Astrocyte (in vitro differentiated cells and primary cell): Measurements from ENCODE around the gene SPDL1. TPM values are rescaled to one million over a fixed set of nuclear protein-coding genes. Genes with fewer than 3 reads are reported as not detected.

Experiments
- DNase-seq: peaks from one replicate; pipeline ENCODE4 v3.0.0-alpha.2; 2010; ENCODE audit warnings: low read depth
- FAIRE-seq: peaks from 2 replicates; lab custom pipeline; 2011; peaks lifted over from hg19 to GRCh38; lab: Jason Lieb, UNC
- H2AFZ ChIP-seq: 2 replicates; pipeline ENCODE4 v1.6.0; 2012; ENCODE audit warnings: low read depth, low read length, inconsistent platforms
- H3K27ac ChIP-seq: 2 replicates; pipeline ENCODE4 v1.5.1; 2011; ENCODE audit warnings: low read depth, low read length, inconsistent platforms
- H3K27me3 ChIP-seq: 2 replicates; pipeline ENCODE4 v1.6.0; 2011; ENCODE audit warnings: low read length, inconsistent platforms; ENCODE audit not compliant: insufficient read depth
- H3K36me3 ChIP-seq: 2 replicates; pipeline ENCODE4 v1.5.1; 2011; ENCODE audit warnings: low read length, inconsistent platforms; ENCODE audit not compliant: insufficient read depth
- H3K4me1 ChIP-seq: 2 replicates; pipeline ENCODE4 v1.5.1; 2011; ENCODE audit warnings: low read length, inconsistent platforms; ENCODE audit not compliant: insufficient read depth
- H3K4me2 ChIP-seq: 2 replicates; pipeline ENCODE4 v1.6.0; 2012; ENCODE audit warnings: low read length, inconsistent platforms
- H3K4me3 ChIP-seq: 2 replicates; pipeline ENCODE4 v1.5.1; 2011; ENCODE audit warnings: low read depth, mild to moderate bottlenecking, low read length, inconsistent platforms; ENCODE audit not compliant: insufficient read depth
- H3K79me2 ChIP-seq: 2 replicates; pipeline ENCODE4 v1.6.0; 2012; ENCODE audit warnings: mild to moderate bottlenecking, low read length, inconsistent platforms; ENCODE audit not compliant: insufficient read depth
- H3K9ac ChIP-seq: 2 replicates; pipeline ENCODE4 v1.6.0; 2012; ENCODE audit warnings: mild to moderate bottlenecking, low read length, inconsistent platforms
- H3K9me3 ChIP-seq: 2 replicates; pipeline ENCODE4 v1.5.1; 2012; ENCODE audit warnings: low read depth, mild to moderate bottlenecking, low read length, inconsistent platforms; ENCODE audit not compliant: insufficient read depth
- H4K20me1 ChIP-seq: 2 replicates; pipeline ENCODE4 v1.6.0; 2012; ENCODE audit warnings: low read length, inconsistent platforms; ENCODE audit not compliant: insufficient read depth
- H3K27ac Mint-ChIP-seq: one replicate; pipeline ENCODE4 v1.8.0; 2021; ENCODE audit warnings: mild to moderate bottlenecking, mixed read lengths; ENCODE audit not compliant: unreplicated experiment
- H3K27me3 Mint-ChIP-seq: one replicate; pipeline ENCODE4 v1.8.0; 2021; ENCODE audit warnings: low read depth, mixed read lengths; ENCODE audit not compliant: unreplicated experiment
- H3K36me3 Mint-ChIP-seq: one replicate; pipeline ENCODE4 v1.8.0; 2021; ENCODE audit warnings: low read depth, mixed read lengths; ENCODE audit not compliant: unreplicated experiment
- H3K4me1 Mint-ChIP-seq: one replicate; pipeline ENCODE4 v1.8.0; 2021; ENCODE audit warnings: low read depth, mixed read lengths; ENCODE audit not compliant: unreplicated experiment
- H3K4me3 Mint-ChIP-seq: one replicate; pipeline ENCODE4 v1.8.0; 2021; ENCODE audit warnings: mild to moderate bottlenecking, moderate library complexity, mixed read lengths; ENCODE audit not compliant: unreplicated experiment
- H3K9me3 Mint-ChIP-seq: one replicate; pipeline ENCODE4 v1.8.0; 2021; ENCODE audit warnings: mild to moderate bottlenecking, mixed read lengths; ENCODE audit not compliant: unreplicated experiment
- EZH2 ChIP-seq: IDR thresholded peaks from 2 replicates; pipeline ENCODE4 v1.6.1; 2012; ENCODE audit warnings: mild to moderate bottlenecking, low read length, inconsistent platforms; ENCODE audit not compliant: insufficient read depth
- total RNA-seq: library from RNA; stranded (reverse); gene quantifications from 2 replicates; pipeline ENCODE4 v1.2.1, GENCODE V29; 2021
- TF ChIP-seq, protein P1 (sequence below): IDR thresholded peaks from 2 replicates; pipeline ENCODE4 v1.5.1; 2011; ENCODE audit warnings: low read depth, mild to moderate bottlenecking, inconsistent platforms, low read length, moderate library complexity; ENCODE audit not compliant: insufficient read depth

Gene SPDL1
- total RNA-seq, 1 donor from 2014 or later, result 27.0 TPM

GRCh38 chr5:169651526-169651925 lies 68.0 kb downstream of the SPDL1 start:
- Mint-ChIP-seq H3K9me3 (no peaks in the 10 kb centered on the region), H3K27ac (no peak overlapping the region), H3K4me3 (no peak overlapping the region), H3K27me3 (peaks cover 11% of the 10 kb centered on the region), H3K4me1 (peaks cover 34% of the 10 kb centered on the region), H3K36me3 (no peaks in the 10 kb centered on the region)
- peaks cover 28% of the 10 kb centered on the region for H3K4me1 ChIP-seq
- no peaks in the 10 kb centered on the region for H3K36me3 ChIP-seq
- DNase-seq, result peak; percentile 4
- H3K27ac ChIP-seq, result peak overlapping the region; percentile 40
- peak overlapping the region; percentile 15 for H2AFZ ChIP-seq
- H3K9ac ChIP-seq, result no peak overlapping the region
- H4K20me1 ChIP-seq, result no peaks in the 10 kb centered on the region
- TF ChIP-seq, protein P1, sequence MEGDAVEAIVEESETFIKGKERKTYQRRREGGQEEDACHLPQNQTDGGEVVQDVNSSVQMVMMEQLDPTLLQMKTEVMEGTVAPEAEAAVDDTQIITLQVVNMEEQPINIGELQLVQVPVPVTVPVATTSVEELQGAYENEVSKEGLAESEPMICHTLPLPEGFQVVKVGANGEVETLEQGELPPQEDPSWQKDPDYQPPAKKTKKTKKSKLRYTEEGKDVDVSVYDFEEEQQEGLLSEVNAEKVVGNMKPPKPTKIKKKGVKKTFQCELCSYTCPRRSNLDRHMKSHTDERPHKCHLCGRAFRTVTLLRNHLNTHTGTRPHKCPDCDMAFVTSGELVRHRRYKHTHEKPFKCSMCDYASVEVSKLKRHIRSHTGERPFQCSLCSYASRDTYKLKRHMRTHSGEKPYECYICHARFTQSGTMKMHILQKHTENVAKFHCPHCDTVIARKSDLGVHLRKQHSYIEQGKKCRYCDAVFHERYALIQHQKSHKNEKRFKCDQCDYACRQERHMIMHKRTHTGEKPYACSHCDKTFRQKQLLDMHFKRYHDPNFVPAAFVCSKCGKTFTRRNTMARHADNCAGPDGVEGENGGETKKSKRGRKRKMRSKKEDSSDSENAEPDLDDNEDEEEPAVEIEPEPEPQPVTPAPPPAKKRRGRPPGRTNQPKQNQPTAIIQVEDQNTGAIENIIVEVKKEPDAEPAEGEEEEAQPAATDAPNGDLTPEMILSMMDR, result no peak
- TF ChIP-seq EZH2, result no peak
- peak overlapping the region; percentile 53 for H3K4me2 ChIP-seq
- H3K79me2 ChIP-seq, result no peaks in the 10 kb centered on the region
- H3K4me3 ChIP-seq, result peak overlapping the region; percentile 2
- H3K27me3 ChIP-seq, result no peaks in the 10 kb centered on the region
- no peaks in the 10 kb centered on the region for H3K9me3 ChIP-seq
- no peak for FAIRE-seq

GRCh38 chr5:169652057-169652456 lies 68.5 kb downstream of the SPDL1 start:
- no peaks in the 10 kb centered on the region for H3K9me3 Mint-ChIP-seq
- H2AFZ ChIP-seq, result no peak overlapping the region
- H3K27ac Mint-ChIP-seq, result no peak overlapping the region
- DNase-seq (no peak), FAIRE-seq (no peak)
- H3K36me3 ChIP-seq, result no peaks in the 10 kb centered on the region
- TF ChIP-seq, protein P1, result no peak
- no peak for TF ChIP-seq EZH2
- no peaks in the 10 kb centered on the region for H3K36me3 Mint-ChIP-seq
- H3K9me3 ChIP-seq, result no peaks in the 10 kb centered on the region
- H3K4me3 ChIP-seq, result no peak overlapping the region
- no peak overlapping the region for H3K9ac ChIP-seq
- H4K20me1 ChIP-seq, result no peaks in the 10 kb centered on the region
- H3K4me3 Mint-ChIP-seq, result no peak overlapping the region
- H3K4me1 ChIP-seq, result peaks cover 28% of the 10 kb centered on the region
- H3K4me1 Mint-ChIP-seq, result peaks cover 34% of the 10 kb centered on the region
- no peak overlapping the region for H3K4me2 ChIP-seq
- no peaks in the 10 kb centered on the region for H3K79me2 ChIP-seq
- H3K27me3 Mint-ChIP-seq, result peaks cover 11% of the 10 kb centered on the region
- no peak overlapping the region for H3K27ac ChIP-seq
- H3K27me3 ChIP-seq, result no peaks in the 10 kb centered on the region

DNA sequence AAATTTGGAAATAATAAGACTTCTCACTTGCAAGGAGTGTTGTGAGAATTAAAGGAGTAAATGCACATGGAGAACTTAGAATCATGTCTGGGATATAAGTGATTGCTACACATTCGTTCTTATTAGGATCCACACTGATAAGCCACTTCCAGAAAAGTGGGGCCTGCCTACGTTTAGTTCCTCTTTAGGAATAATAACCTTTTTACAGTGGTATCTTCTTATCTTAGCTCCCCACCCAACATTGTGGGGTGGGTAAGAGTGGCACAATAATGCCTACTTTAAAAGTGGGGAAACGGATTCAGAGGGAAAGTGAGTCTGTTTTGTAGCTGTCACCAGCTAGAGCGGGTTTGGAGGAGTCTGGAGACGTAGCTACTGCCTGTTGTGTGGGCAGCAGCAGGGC lies 69.5 kb downstream of the SPDL1 start:
- H3K4me1 Mint-ChIP-seq, result peaks cover 27% of the 10 kb centered on the region
- no peaks in the 10 kb centered on the region for H3K36me3 Mint-ChIP-seq
- DNase-seq, result no peak
- no peak for FAIRE-seq
- H3K27ac ChIP-seq, result no peak overlapping the region
- no peaks in the 10 kb centered on the region for H3K36me3 ChIP-seq
- TF ChIP-seq EZH2, result no peak
- TF ChIP-seq, protein P1, result no peak
- no peak overlapping the region for H3K4me3 Mint-ChIP-seq
- H3K27me3 Mint-ChIP-seq, result peaks cover 11% of the 10 kb centered on the region
- H3K4me2 ChIP-seq, result no peak overlapping the region
- no peaks in the 10 kb centered on the region for H3K9me3 ChIP-seq
- no peak overlapping the region for H3K9ac ChIP-seq
- H4K20me1 ChIP-seq, result no peaks in the 10 kb centered on the region
- H3K79me2 ChIP-seq, result no peaks in the 10 kb centered on the region
- no peaks in the 10 kb centered on the region for H3K27me3 ChIP-seq
- no peak overlapping the region for H2AFZ ChIP-seq
- peaks cover 24% of the 10 kb centered on the region for H3K4me1 ChIP-seq
- H3K4me3 ChIP-seq, result no peak overlapping the region
- no peaks in the 10 kb centered on the region for H3K9me3 Mint-ChIP-seq
- no peak overlapping the region for H3K27ac Mint-ChIP-seq
